ENCODE data around the gene COX6A1.
A peak's percentile ranks its signal among the peaks of the same experiment; 100 is the strongest.
"Not testable (repeated sequence)": the region's sequence is repeated elsewhere in the genome, so short reads cannot be mapped to it uniquely, and the experiment has no call there.

The COX6A1 gene

DNA sequence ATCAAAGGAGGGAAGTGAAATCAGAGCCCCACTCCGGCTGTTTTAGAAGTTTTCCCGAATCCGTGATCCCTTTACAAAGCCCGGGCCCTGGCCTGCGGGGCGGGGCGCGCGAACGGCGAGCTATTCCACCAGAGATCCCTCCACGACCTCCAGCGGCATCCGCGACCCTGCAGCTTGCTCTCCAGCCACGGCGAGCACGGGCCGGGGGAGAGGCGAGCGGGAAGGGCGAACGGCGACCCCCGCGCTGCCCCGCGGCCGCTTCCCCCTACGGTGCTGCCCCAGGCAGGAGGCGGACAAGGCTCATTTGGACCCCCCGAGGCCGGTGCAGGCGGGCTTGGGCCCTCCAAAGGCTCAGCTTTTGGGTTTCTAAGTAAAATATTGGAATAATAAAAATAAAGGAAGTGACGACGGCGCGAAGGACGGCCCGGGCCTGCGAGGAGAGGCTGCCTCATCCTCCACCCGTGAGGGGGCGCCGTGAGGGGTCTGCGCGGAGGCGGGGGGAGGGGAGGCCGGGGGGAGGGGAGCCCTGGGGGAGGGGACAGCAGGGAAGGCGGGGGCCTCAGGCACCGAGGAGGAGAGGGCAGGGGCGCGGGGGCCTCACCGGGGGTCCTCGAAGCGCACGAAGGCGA is 31.0 kb downstream of the COX6A1 start:
- no peak for DNase-seq

DNA sequence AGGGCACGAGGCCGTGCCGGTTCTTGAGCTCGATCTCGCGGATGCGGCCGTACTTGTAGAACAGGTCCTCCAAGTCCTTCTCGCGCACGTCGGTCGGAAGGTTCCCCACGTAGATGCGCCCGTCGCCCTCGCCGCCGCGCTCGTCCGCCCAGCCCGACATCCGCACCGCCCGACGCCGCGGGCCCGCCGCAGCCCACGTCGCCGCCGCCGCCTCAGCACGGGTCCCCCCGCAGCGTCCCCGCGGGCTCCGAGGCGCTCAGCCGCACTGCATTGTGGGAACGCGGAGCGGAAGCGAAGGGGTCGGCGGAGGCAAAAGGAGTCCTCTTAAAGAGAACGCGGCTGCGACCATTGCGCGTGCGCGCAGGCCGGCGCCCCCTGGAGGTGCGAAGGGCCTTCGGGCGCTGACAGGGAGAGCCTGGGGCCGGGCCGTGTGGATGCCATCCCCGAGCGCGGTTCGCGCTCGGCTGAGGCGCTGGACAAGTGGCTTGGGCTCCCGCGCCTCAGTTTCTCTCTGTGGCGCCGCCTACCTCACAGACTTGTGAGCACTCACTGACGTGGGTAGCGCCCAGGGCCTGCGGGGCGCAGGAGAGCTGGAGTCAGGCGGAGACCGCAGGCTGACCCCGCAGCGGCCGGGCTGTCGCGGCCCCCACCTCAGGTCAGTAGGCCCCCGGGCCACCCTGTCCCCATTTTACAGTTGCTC is 31.7 kb downstream of the COX6A1 start, which contains the start of gene SRSF9:
Gene SRSF9 (minus strand): TSS at position 299 of the 700 bp plus-strand sequence. CDS start 139 bp downstream, at position 160.
- peak; percentile 94 for DNase-seq

DNA sequence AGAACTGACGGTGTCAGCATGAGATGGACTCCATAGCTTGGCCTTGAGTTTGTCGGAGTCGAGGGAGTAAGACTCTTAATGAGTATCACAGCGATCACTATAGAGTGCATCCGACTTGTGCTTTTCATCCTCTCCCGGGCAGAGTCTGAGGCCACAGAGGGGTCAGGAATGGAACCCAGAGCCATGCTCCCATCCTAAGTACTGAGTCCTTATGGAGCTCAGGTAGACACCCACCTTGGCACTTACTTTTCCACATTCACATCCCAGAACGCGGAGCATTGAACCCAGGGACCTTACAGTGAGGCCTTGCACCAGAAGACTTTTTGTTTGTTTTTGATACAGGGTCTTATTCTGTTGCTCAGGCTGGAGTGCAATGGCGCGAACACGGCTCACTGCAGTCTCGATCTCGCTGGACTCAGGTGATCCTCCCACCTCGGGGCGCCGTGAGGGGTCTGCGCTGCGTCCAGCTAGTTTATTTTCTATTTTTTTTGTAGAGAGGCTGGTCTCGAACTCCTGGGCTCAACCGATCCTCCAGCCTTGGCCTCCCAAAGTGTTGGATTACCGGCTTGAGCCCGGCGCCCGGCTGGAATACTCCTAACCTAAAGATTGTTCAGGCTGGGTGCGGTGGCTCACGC is 32.4 kb downstream of the COX6A1 start:
- DNase-seq, result no peak

DNA sequence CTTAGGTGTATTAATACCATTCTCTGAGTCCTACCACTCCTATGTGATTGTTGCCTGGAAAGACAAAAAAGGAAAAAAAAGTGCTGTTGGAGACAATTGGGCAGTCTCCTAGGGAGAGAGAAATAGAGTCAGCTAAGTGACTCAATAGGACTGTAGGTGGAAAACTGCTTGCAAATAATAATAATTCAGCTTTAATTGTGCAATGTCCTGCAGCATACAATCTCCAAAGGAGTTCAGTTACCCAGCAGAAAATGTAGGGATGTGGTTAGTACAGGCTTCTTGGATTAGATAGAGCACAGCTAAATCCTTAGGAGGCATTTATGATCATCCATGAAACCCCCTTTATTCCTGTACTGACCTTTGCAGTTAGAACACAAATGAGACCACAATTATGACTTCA is 34.6 kb downstream of the COX6A1 start:
- DNase-seq, result no peak

DNA sequence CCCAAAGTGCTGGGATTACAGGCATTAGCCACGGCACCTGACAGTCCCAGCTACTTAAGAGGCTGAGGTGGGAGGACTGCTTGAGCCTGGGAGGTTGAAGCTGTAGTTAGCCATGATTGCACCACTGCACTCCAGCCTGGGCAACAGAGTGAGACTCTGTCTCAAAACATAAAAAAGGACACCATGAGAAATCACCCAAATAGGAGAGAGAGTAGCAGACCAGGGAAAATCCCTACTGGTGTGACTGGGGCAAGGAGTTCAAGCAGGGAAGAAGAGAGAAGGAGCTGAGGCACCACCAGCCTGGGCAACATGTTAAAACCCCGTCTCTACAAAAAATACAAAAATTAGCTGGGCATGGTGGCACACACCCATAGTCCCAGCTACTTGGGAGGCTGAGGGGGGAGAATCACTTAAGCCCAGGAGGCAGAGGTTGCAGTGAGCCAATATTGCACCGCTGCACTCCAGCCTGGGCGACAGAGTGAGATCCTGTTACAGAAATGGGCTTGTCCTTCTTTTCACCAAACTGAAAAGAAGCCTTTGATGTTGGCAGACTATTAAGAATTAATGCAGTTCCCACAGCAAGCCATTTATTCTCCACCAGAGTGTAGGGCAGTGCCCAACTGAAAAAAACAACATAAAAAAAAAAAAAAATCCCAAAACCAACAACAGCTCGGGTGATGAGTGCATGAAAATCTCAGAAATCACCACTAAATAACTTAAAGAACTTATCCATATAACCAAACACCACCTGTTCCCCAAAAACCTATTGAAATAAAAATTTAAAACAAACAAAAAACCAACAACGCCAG is 36.1 kb downstream of the COX6A1 start:
- DNase-seq, result no peak

DNA sequence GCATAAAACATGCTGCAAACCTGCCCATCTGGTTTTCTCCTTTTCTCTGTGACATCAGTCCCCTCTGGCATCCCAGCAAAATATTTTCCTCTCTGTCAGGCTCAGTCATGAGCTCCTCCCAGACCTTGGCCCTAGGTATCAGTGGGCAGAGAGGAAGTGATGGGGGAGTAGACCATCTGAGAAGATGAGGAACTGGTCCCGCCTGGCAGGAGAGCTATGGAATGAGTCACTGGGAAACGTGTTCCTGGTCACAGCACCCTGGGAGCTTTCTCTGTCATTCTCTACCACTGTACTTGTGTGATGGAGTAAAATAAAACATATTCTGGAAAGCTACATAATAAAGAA is 36.7 kb downstream of the COX6A1 start:
- peak; percentile 47 for DNase-seq

DNA sequence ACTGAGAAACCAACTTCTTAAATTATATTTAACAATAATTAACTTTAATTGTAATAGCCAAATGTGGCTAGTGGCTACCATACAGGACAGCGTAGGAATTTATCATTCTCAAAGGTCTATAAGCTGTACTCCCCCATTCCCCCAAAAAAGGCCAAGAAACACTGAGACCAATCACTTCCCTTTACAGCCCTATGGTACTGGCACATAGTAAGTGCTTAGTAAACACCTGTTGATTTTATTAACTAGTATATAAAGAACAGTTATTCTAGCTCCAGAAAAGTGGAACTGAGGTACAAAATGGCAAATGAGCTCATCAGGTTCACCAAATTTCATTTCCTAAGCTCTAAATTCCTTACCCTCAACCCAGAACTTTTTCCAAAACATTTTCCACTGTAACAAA is 37.7 kb downstream of the COX6A1 start:
- DNase-seq, result no peak

DNA sequence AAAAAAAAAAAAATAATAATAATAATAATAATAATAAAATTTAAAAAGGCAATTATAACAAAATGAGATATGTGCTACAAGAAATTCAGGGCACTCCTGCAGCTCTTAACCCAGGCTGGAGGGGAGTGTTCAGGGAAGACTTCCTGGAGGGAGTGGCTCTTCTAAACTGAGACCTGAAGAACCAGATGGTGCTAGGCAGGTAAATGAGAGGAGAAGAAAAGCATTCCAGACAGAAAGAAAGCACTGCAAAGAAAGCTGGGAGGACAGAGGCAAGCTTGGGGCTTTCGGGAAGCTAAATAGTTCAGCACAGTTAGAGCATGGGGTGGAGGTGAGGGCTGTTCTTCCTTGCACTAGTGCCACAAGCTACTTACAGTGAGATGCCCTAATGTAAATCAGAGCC is 41.5 kb downstream of the COX6A1 start:
- DNase-seq, result no peak

DNA sequence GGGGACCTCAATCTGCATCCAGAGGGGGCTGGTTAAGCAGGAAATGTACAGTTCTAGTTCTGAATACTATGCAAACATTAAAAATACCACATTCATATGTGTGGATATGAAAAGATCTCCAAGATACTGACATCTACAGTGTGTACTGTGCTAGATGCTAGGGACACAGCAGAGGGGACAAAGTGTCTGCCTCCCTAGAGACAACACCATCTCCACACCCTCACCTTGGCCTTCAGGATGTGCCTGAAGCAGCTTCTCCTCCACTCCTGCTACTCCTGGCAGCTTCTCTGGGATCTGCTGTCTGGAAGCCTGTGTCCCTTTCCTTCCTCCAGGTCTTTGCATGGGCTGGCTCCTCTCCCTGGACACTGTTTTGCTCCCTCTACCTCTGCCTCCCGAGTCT is 42.3 kb downstream of the COX6A1 start:
- DNase-seq, result no peak

DNA sequence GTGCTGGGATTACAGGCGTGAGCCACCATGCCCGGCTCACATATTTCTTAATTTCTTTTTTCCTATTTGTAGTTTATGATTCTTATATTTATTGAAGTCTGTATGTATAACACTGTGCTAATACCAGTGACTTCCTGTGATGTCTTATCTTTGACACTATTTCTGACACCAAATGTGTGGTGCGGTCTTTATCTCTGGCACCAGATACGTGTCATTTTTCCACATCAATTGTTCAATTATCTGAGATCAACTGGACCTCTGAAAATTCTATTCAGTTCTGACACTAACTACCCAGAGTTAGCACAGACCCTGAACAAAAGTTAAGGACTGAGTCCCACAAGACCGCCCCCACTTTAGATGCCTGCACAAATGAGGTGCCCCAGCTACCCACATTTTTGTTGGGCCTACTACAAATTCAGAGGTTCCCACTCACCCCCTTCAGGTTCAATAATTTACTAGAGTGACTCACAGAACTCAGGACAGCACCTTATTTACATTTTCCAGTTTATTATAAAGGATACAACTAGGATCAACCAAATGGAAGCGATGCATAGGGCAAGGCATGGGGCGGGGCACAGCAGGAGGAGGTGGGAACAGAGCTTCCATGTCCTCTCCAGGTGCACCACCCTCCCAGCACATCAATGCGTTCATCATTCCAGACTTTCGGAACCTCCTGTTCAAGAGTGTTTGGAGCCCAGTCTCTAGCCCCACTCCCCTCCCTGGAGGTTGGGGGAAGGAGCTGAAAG is 43.3 kb downstream of the COX6A1 start:
- no peak for DNase-seq

DNA sequence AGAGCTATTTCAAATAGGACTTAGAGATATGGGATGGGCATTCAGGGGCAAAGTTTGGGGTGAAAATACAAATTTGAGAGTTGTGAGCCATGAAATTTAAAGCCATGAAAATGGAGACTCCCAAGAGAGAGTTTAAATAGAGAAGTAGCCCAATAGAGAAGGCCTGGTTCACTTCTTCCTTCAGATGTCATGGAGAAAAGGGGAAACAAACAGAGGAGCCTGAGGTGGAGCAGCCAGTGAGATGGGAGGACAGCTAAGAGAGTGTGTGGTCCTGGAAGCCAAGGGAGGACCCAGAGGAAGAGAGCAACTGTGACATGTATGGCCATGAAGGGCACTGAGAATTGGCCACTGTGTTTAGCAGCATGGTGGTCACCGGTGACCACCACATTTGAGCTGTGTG is 45.7 kb downstream of the COX6A1 start:
- DNase-seq, result peak; percentile 21

DNA sequence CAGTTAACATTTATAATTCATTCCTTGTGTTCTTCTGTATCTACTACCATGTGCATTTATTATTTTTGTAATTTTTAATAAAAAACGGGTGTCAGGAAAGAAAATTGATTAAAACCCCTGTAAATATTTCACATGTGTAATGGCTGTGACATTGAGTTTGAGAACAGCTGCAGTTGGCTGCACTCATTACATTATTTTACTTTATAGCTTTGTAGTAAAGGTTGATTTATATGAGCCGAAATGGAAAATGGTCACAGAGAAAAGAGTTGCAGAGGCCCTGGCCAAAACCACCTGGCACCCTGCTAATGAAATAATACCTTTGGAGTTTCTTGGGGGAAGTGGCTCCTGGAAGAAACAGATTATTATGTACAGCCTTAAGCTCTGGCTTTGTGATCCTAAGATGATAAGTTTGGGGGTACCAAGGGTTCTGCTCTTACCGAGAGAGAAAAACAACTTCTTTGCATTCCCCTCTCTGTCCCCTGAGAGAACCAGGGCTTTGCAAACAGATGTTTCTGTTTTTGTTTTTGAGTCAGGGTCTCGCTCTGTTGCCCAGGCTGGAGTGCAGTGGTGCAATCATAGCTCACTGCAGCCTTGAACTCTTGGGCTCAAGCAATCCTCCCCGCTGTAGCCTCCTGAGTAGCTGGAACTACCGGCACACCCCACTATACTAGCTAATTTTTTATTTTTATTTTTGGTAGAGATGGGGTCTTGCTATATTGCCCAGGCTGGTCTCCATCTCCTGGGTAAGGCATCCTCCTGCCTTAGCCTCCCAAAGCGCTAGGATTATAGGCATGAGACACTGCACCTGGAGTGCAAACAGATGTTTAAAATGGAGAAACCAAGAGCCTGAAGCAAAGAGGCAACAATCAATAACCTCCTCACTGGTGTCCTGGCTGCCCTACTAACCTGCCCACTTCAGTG is 48.3 kb downstream of the COX6A1 start:
- no peak for DNase-seq

DNA sequence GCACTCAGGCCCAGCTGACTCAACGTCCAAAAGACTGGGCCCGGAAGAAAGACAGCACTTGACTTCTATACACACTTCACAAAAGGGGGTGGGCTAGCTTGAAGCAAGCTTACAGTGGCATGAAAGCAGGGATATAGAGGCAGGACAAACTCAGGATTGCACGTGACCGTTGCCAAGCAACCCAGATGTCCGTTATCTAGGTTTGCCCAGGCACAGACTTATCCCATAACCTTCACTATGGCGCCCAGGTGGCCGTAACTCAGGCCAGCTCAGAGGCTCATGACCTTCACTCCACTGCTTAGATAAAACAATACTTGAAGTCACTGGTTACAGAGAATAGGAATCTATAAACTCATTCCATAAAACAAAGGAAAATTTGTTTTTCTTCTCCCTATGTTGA is 49.6 kb downstream of the COX6A1 start:
- DNase-seq, result not testable (repeated sequence)

DNA sequence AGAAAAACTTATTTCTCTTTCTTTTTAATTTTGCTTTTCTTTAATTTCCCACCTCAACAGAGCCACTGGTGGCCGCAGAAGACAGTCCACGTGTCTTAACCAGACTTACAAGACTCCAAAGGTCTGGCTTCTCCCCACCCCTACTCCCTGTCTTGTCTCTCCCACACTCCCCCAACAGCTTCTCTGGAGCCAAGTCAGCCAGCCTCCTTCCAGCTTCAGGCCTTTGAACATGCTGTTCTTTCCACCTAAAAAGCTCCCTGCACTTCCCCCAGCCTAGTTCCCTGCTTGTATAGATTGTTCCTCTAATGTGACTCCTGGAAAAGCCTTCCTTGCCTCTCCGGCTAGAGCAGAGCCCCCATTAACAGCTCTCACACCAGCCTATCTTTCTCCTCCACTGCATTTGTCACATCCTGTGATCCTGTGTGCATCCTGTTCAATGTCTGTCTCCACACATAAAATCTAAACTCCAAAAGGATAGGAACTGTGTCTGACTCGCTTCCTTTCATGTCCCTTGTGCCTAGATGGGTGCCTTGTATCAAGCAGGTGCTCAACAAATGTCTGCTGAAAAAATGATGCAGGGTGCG is 50.2 kb downstream of the COX6A1 start:
- no peak for DNase-seq

DNA sequence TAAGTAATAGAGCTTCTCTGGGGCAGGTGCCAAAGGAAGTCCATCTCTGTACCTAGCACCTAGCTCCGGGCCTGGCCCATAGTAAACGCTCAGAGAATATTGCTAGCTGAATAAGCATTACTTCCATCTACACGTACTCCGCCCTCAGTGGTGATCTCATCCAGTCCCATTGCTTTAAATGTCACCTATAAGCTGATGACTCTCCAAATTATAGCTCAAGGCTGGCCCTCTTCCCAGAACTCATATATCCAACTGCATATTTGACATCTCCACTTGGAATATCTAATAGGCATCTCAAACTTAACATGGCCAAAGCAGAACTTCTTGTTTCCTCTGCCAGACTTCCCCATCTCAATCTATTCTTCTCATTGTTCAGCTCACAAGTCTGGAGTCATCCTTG is 51.1 kb downstream of the COX6A1 start:
- no peak for DNase-seq

DNA sequence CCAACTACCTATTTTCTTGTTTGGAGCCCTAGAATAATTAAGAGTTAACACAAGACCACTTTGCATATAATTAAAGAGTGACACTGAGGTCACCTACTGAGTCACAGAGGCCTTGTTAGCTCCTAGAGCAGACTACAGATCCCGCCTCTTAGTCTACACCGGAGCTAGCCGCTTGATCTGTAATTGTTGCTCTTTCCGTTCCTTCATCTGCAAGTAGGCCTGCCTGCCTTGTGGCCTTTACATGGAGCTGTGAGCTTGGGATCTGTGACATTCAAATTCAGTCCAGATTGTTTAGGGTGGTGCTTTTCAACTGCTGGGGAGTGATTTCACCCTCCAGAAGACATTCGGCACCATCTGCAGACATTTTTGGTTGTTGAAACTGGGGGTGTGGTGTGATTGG is 52.4 kb downstream of the COX6A1 start:
- no peak for DNase-seq

Measured in GDM1 (cell line).